Hepatocyte (in vitro differentiated cells): ENCODE measurements around the gene COPS3. TPM values are rescaled to one million over a fixed set of nuclear protein-coding genes. Genes with fewer than 3 reads are reported as not detected.
A peak's percentile ranks its signal among the peaks of the same experiment; 100 is the strongest.

ENCODE experiments used
- DNase-seq: peaks from one replicate; pipeline ENCODE4 v3.0.0-alpha.2; 2016; ENCODE audit warnings: low spot score
- H2AFZ ChIP-seq: fragments of 200-600 bp; sonication (generic); 2 replicates; pipeline ENCODE4 v1.6.0; 2016; ENCODE audit warnings: antibody characterized with exemption, mild to moderate bottlenecking
- H3K27ac ChIP-seq: fragments of 200-600 bp; sonication (generic); 2 replicates; pipeline ENCODE4 v1.5.1; 2016; ENCODE audit warnings: mild to moderate bottlenecking
- H3K27me3 ChIP-seq: fragments of 200-600 bp; sonication (generic); 2 replicates; pipeline ENCODE4 v1.6.1; 2016
- H3K36me3 ChIP-seq: fragments of 200-600 bp; sonication (generic); replicated peaks from 2 replicates; pipeline ENCODE4 v1.5.1; 2016; ENCODE audit warnings: low read depth; ENCODE audit not compliant: insufficient read depth
- H3K4me1 ChIP-seq: fragments of 200-600 bp; sonication (generic); 2 replicates; pipeline ENCODE4 v1.5.1; 2016; ENCODE audit warnings: mild to moderate bottlenecking, moderate library complexity; ENCODE audit not compliant: insufficient read depth
- H3K4me2 ChIP-seq: fragments of 200-600 bp; sonication (generic); 2 replicates; pipeline ENCODE4 v1.6.0; 2016
- H3K4me3 ChIP-seq: fragments of 200-600 bp; sonication (generic); 2 replicates; pipeline ENCODE4 v1.5.1; 2016; ENCODE audit warnings: mild to moderate bottlenecking
- H3K79me2 ChIP-seq: fragments of 200-600 bp; sonication (generic); 2 replicates; pipeline ENCODE4 v1.6.0; 2017; ENCODE audit warnings: mild to moderate bottlenecking
- H3K9me2 ChIP-seq: fragments of 200-600 bp; sonication (generic); replicated peaks from 2 replicates; pipeline ENCODE4 v1.6.0; 2017; ENCODE audit warnings: mild to moderate bottlenecking; ENCODE audit not compliant: insufficient read depth
- H3K9me3 ChIP-seq: fragments of 200-600 bp; sonication (generic); 2 replicates; pipeline ENCODE4 v1.5.1; 2016; ENCODE audit warnings: low read depth, mild to moderate bottlenecking
- H4K20me1 ChIP-seq: fragments of 200-600 bp; sonication (generic); 2 replicates; pipeline ENCODE4 v1.6.0; 2016; ENCODE audit warnings: mild to moderate bottlenecking; ENCODE audit not compliant: insufficient read depth, poor library complexity, severe bottlenecking
- CTCF ChIP-seq: fragments of 200-600 bp; sonication (generic); IDR thresholded peaks from 2 replicates; pipeline ENCODE4 v1.5.1; 2016; ENCODE audit warnings: antibody characterized with exemption, mild to moderate bottlenecking; ENCODE audit not compliant: poor library complexity
- EZH2 ChIP-seq: fragments of 200-600 bp; sonication (generic); IDR thresholded peaks from 2 replicates; pipeline ENCODE4 v1.6.1; 2016; ENCODE audit warnings: antibody characterized with exemption, mild to moderate bottlenecking, borderline replicate concordance
- EZH2phosphoT487 ChIP-seq: fragments of 200-600 bp; sonication (generic); IDR thresholded peaks from one replicate; pipeline ENCODE4 v1.6.1; 2018; ENCODE audit warnings: antibody characterized with exemption, mild to moderate bottlenecking, low read depth, moderate library complexity; ENCODE audit not compliant: unreplicated experiment, severe bottlenecking
- WGBS: methylation state at CpG from one replicate; pipeline ENCODE4 v1.1.6; 2016; ENCODE audit warnings: low lambda C conversion rate; ENCODE audit errors: missing lambda C conversion rate; 5-methylcytosine and 5-hydroxymethylcytosine counted together
- polyA plus RNA-seq: library from polyadenylated mRNA; unstranded; fragments of >200 nt; fragmentation: Nextera tagmentation; extraction: Ambion mirVana; gene quantifications from 2 replicates; pipeline ENCODE4 v1.2.1, GENCODE V29; 2016
- total RNA-seq: library from RNA; depleted of rRNA; stranded (reverse); fragments of >200 nt; gene quantifications from 2 replicates; pipeline ENCODE4 v1.2.3, GENCODE V29; 2014

Gene COPS3
- total and polyA plus RNA-seq, 2 experiments from 2014 or later: 56.4 to 69.5 TPM

- H3K27me3 ChIP-seq: no peaks in the 10 kb centered on the region
- no peaks in the 10 kb centered on the region for H3K36me3 ChIP-seq
- no peak for TF ChIP-seq EZH2phosphoT487
- no peaks in the 10 kb centered on the region for H3K9me3 ChIP-seq
- no peaks in the 10 kb centered on the region for H3K79me2 ChIP-seq
- H3K4me1 ChIP-seq: peaks cover 5% of the 10 kb centered on the region
- H4K20me1 ChIP-seq: no peaks in the 10 kb centered on the region
- H2AFZ ChIP-seq: peak overlapping the region; percentile 98
- DNase-seq: peak; percentile 71
- H3K4me3 ChIP-seq: peak overlapping the region; percentile 10
- no peaks in the 10 kb centered on the region for H3K9me2 ChIP-seq
- 9% methylated on average over 34 of the region's 35 CpGs for WGBS
- H3K4me2 ChIP-seq: peak overlapping the region; percentile 89
- H3K27ac ChIP-seq: no peak overlapping the region
Observed at GRCh38 chr17:17300624-17301568, 19.9 kb upstream of the COPS3 start.

- no peak overlapping the region for H2AFZ ChIP-seq
- no peak overlapping the region for H3K4me3 ChIP-seq
- H3K4me1 ChIP-seq: peaks cover 5% of the 10 kb centered on the region
- no peaks in the 10 kb centered on the region for H3K9me3 ChIP-seq
- no peak overlapping the region for H3K27ac ChIP-seq
- no peak overlapping the region for H3K4me2 ChIP-seq
- TF ChIP-seq EZH2phosphoT487 (no peak), CTCF (no peak), EZH2 (no peak)
- 73% methylated on average over 3 of the region's 3 CpGs for WGBS
- DNase-seq: no peak
- no peaks in the 10 kb centered on the region for H4K20me1 ChIP-seq
- H3K36me3 ChIP-seq: no peaks in the 10 kb centered on the region
- no peaks in the 10 kb centered on the region for H3K9me2 ChIP-seq
- no peaks in the 10 kb centered on the region for H3K79me2 ChIP-seq
- no peaks in the 10 kb centered on the region for H3K27me3 ChIP-seq
Observed at GRCh38 chr17:17298108-17298507, 17.1 kb upstream of the COPS3 start.

- no peak overlapping the region for H3K4me3 ChIP-seq
- WGBS: 90% methylated on average over 3 of the region's 3 CpGs
- H4K20me1 ChIP-seq: no peaks in the 10 kb centered on the region
- no peak overlapping the region for H3K27ac ChIP-seq
- H3K27me3 ChIP-seq: no peaks in the 10 kb centered on the region
- no peaks in the 10 kb centered on the region for H3K9me2 ChIP-seq
- no peaks in the 10 kb centered on the region for H3K9me3 ChIP-seq
- H2AFZ ChIP-seq: no peak overlapping the region
- no peak for TF ChIP-seq EZH2
- no peak for TF ChIP-seq CTCF
- no peak for TF ChIP-seq EZH2phosphoT487
- H3K79me2 ChIP-seq: no peaks in the 10 kb centered on the region
- H3K4me1 ChIP-seq: peaks cover 5% of the 10 kb centered on the region
- H3K4me2 ChIP-seq: no peak overlapping the region
- no peaks in the 10 kb centered on the region for H3K36me3 ChIP-seq
- no peak for DNase-seq
Observed at GRCh38 chr17:17297217-17297616, 16.2 kb upstream of the COPS3 start.

GRCh38 chr17:17295141-17295540, 14.1 kb upstream of the COPS3 start:
- TF ChIP-seq EZH2 (no peak), CTCF (no peak), EZH2phosphoT487 (no peak)
- 96% methylated on average over 4 of the region's 4 CpGs for WGBS
- Histone ChIP-seq H3K27ac (no peak overlapping the region), H2AFZ (no peak overlapping the region), H3K79me2 (no peaks in the 10 kb centered on the region), H3K4me2 (no peak overlapping the region), H3K4me1 (peaks cover under 1% of the 10 kb centered on the region), H4K20me1 (no peaks in the 10 kb centered on the region), H3K9me3 (no peaks in the 10 kb centered on the region), H3K4me3 (no peak overlapping the region), H3K9me2 (no peaks in the 10 kb centered on the region), H3K27me3 (no peaks in the 10 kb centered on the region), H3K36me3 (no peaks in the 10 kb centered on the region)
- DNase-seq: no peak
